OCI-LY3 (cell line): Measurements from ENCODE around the gene LCE2C.

Experiments used
- CTCF ChIP-seq: fragments of 200-600, 300-600 bp; sonication (generic); IDR thresholded peaks from 2 replicates; pipeline ENCODE4 v1.5.1; 2014; ENCODE audit warnings: antibody characterized with exemption, low read length, low read depth
- EZH2phosphoT487 ChIP-seq: fragments of 200-600 bp; shearing (Covaris generic); IDR thresholded peaks from 2 replicates; pipeline ENCODE4 v1.6.1; 2018; ENCODE audit warnings: antibody characterized with exemption, mixed run types, low read depth

DNA sequence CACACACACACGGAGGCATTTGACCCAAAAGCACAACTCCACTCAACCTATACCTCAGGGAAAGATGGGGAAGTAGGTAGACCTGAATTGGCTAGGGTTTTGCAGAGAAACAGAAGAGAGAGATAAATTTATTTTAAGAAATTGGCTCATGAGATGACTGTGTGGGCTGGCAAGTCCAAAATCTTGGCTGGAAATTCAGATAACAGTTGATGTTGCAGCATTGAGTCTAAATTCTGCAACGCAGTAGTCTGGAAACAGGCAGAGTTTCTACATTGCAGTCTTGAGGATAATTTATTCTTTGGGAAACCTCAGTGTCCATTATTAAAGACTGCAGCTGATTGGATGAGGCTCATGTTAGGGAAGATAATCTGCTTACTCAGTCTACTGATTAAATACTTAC lies 6.5 kb downstream of the LCE2C start:
- no peak for TF ChIP-seq CTCF
- no peak for TF ChIP-seq EZH2phosphoT487
